ENCODE measurements around the gene MATN1.

DNA sequence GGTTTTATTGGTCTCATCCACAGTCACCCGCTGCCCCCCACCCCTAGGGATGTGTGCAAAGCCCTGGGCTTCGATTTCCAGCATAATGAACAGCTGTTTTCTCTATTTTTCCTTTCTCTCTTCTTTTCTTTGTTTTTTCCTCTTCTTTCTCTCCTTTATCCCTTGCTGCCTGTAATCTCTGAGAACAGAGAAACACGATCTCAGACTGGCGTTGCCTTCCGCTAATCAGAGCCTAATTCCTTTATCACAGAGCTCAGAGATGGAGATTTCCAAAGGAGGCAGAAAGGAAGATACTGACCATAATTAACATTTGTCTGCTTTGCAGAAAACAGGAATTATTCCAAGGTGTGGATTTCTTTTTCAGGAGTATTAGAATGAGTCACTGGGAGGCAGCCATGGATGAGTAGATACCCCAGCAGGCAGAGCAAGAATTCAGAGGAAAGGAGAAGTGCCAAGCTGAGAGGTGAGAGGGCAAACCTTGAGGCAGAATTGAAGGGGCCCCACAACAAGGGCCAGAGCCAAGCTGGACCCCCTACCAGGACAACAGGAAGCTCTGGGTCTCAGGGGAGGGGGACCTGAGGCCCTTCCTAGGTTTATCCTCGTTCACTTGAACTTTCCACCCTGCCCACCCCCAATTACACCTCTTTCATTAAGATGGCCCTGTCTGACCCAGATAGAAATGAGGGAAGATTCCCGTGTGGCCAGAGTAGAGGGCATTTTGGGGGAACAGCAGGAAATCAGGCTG, 33.3 kb downstream of the MATN1 start:
- TF ChIP-seq, protein P1, sequence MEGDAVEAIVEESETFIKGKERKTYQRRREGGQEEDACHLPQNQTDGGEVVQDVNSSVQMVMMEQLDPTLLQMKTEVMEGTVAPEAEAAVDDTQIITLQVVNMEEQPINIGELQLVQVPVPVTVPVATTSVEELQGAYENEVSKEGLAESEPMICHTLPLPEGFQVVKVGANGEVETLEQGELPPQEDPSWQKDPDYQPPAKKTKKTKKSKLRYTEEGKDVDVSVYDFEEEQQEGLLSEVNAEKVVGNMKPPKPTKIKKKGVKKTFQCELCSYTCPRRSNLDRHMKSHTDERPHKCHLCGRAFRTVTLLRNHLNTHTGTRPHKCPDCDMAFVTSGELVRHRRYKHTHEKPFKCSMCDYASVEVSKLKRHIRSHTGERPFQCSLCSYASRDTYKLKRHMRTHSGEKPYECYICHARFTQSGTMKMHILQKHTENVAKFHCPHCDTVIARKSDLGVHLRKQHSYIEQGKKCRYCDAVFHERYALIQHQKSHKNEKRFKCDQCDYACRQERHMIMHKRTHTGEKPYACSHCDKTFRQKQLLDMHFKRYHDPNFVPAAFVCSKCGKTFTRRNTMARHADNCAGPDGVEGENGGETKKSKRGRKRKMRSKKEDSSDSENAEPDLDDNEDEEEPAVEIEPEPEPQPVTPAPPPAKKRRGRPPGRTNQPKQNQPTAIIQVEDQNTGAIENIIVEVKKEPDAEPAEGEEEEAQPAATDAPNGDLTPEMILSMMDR (IDR thresholded peaks at IDR 0.05) = no peak
- no peak for TF ChIP-seq POLR2AphosphoS5 (IDR thresholded peaks at IDR 0.05; ENCODE audit: insufficient read depth in 1 of 2, low read depth in 1 of 2)
- no peak for TF ChIP-seq POLR2A (IDR thresholded peaks at IDR 0.05)
